H1 (cell line): ENCODE measurements around the gene BNC1. TPM values are rescaled to one million over a fixed set of nuclear protein-coding genes. Genes with fewer than 3 reads are reported as not detected.

Experiments
- CTCF ChIA-PET: fragments of 300-600 bp; sonication (Branson Sonifier 250); formaldehyde crosslinking; loops from one replicate; lab custom pipeline; 2021; ENCODE audit not compliant: partially characterized antibody; lab: Charles Lee
- POLR2A ChIA-PET: fragments of 300-600 bp; sonication (Branson Sonifier 250); formaldehyde crosslinking; loops from one replicate; lab custom pipeline; 2021; ENCODE audit warnings: inconsistent platforms; ENCODE audit not compliant: partially characterized antibody; lab: Charles Lee
- DNase-seq, 2 experiments: peaks; one replicate each; pipeline versions ENCODE4 v3.0.0 to v3.0.0-alpha.2; 2010 to 2022; ENCODE audit warnings: low spot score in 2 of 2, low read depth in 1 of 2, mixed read lengths in 1 of 2
- FAIRE-seq: peaks from 2 replicates; lab custom pipeline; 2011; peaks lifted over from hg19 to GRCh38; lab: Jason Lieb, UNC
- H2AFZ ChIP-seq: 2 replicates; pipeline ENCODE4 v1.8.1; 2012; ENCODE audit warnings: low read length, inconsistent platforms
- H2AK5ac ChIP-seq: 2 replicates; pipeline ENCODE4 v1.6.1; 2013; ENCODE audit warnings: low read depth, low read length
- H2BK120ac ChIP-seq: replicated peaks from 2 replicates; pipeline ENCODE3; 2013; ENCODE audit warnings: low read depth, low read length, inconsistent platforms
- H2BK12ac ChIP-seq: 2 replicates; pipeline ENCODE4 v1.6.1; 2013; ENCODE audit warnings: low read depth, low read length
- H2BK15ac ChIP-seq: 2 replicates; pipeline ENCODE4 v1.6.1; 2013; ENCODE audit warnings: low read length
- H2BK20ac ChIP-seq: 2 replicates; pipeline ENCODE4 v1.6.1; 2013; ENCODE audit warnings: low read length
- H2BK5ac ChIP-seq: 2 replicates; pipeline ENCODE4 v1.6.1; 2013; ENCODE audit warnings: low read depth, low read length
- H3K14ac ChIP-seq: 2 replicates; pipeline ENCODE4 v1.6.1; 2013; ENCODE audit warnings: inconsistent platforms; ENCODE audit not compliant: insufficient read length
- H3K18ac ChIP-seq: 2 replicates; pipeline ENCODE4 v1.6.1; 2013; ENCODE audit warnings: low read length; ENCODE audit errors: extremely low read depth
- H3K23ac ChIP-seq: 2 replicates; pipeline ENCODE4 v1.6.1; 2013; ENCODE audit warnings: inconsistent platforms; ENCODE audit not compliant: insufficient read length
- H3K23me2 ChIP-seq: 2 replicates; pipeline ENCODE4 v1.6.1; 2013; ENCODE audit warnings: low read depth, low read length
- H3K27ac ChIP-seq: 2 replicates; pipeline ENCODE4 v1.6.1; 2011; ENCODE audit warnings: low read depth, low read length, inconsistent platforms
- H3K27me3 ChIP-seq, 4 experiments: replicated peaks in 1 of 4; 1 replicate in 1 of 4; 2 replicates in 3 of 4; pipeline versions ENCODE4 v1.6.1 to v1.8.1; 2011 to 2013; ENCODE audit warnings: low read length in 3 of 4, mild to moderate bottlenecking in 3 of 4, inconsistent platforms in 2 of 4, mixed read lengths in 2 of 4, moderate library complexity in 1 of 4; ENCODE audit not compliant: control insufficient read depth in 3 of 4, insufficient read depth in 3 of 4; ENCODE audit errors: extremely low read depth in 1 of 4
- H3K36me3 ChIP-seq, 4 experiments: 2 replicates each; pipeline versions ENCODE4 v1.6.1 to v1.8.1; 2011 to 2013; ENCODE audit warnings: mild to moderate bottlenecking in 4 of 4, low read length in 3 of 4, moderate library complexity in 2 of 4, control low read depth in 1 of 4, inconsistent platforms in 1 of 4; ENCODE audit not compliant: insufficient read depth in 4 of 4, control insufficient read depth in 2 of 4
- H3K4ac ChIP-seq: replicated peaks from 2 replicates; pipeline ENCODE3; 2013; ENCODE audit warnings: low read length, low read depth, mixed read lengths, inconsistent platforms; ENCODE audit not compliant: insufficient read length
- H3K4me1 ChIP-seq, 4 experiments: replicated peaks in 1 of 4; 1 replicate in 1 of 4; 2 replicates in 3 of 4; pipeline versions ENCODE4 v1.6.1 to v1.8.1; 2011 to 2013; ENCODE audit warnings: low read length in 3 of 4, inconsistent platforms in 2 of 4, mixed read lengths in 1 of 4; ENCODE audit not compliant: insufficient read depth in 4 of 4, control insufficient read depth in 3 of 4
- H3K4me2 ChIP-seq, 2 experiments: 2 replicates each; pipeline versions ENCODE4 v1.6.1 to v1.8.1; 2011 to 2013; ENCODE audit warnings: low read depth in 2 of 2, low read length in 2 of 2, control low read depth in 1 of 2, inconsistent platforms in 1 of 2, mild to moderate bottlenecking in 1 of 2; ENCODE audit not compliant: insufficient read depth in 1 of 2
- H3K4me3 ChIP-seq, 4 experiments: fragments of 200-600, 300-600 bp in 1 of 4; sonication (generic), shearing (Covaris generic), sonication (Bioruptor Twin) in 1 of 4; 2 replicates each; pipeline versions ENCODE4 v1.5.1 to v1.8.1; 2011 to 2016; ENCODE audit warnings: low read length in 4 of 4, low read depth in 3 of 4, control low read depth in 2 of 4, inconsistent platforms in 2 of 4, mild to moderate bottlenecking in 2 of 4, mixed read lengths in 1 of 4, moderate library complexity in 1 of 4; ENCODE audit not compliant: insufficient read depth in 2 of 4; ENCODE audit errors: extremely low read depth in 1 of 4
- H3K56ac ChIP-seq: replicated peaks from 2 replicates; pipeline ENCODE3; 2013; ENCODE audit warnings: low read depth, mild to moderate bottlenecking, mixed read lengths, low read length, inconsistent platforms; ENCODE audit not compliant: insufficient read length
- H3K79me1 ChIP-seq: 2 replicates; pipeline ENCODE4 v1.6.1; 2013; ENCODE audit warnings: low read depth, low read length, control low read depth
- H3K79me2 ChIP-seq, 2 experiments: 2 replicates each; pipeline versions ENCODE4 v1.6.1 to v1.8.1; 2012 to 2013; ENCODE audit warnings: low read length in 2 of 2, mild to moderate bottlenecking in 2 of 2, inconsistent platforms in 1 of 2; ENCODE audit not compliant: insufficient read depth in 2 of 2, control insufficient read depth in 1 of 2
- H3K9ac ChIP-seq, 4 experiments: replicated peaks in 1 of 4; 1 replicate in 1 of 4; 2 replicates in 3 of 4; pipeline versions ENCODE4 v1.6.1 to v1.8.1; 2011 to 2013; ENCODE audit warnings: low read depth in 3 of 4, low read length in 3 of 4, control low read depth in 2 of 4, mild to moderate bottlenecking in 2 of 4, moderate library complexity in 2 of 4, inconsistent platforms in 1 of 4; ENCODE audit errors: extremely low read depth in 1 of 4
- H3K9me3 ChIP-seq, 2 experiments: 2 replicates each; pipeline versions ENCODE4 v1.6.1 to v1.8.1; 2012 to 2013; ENCODE audit warnings: mild to moderate bottlenecking in 2 of 2, moderate library complexity in 2 of 2, control low read depth in 1 of 2, inconsistent platforms in 1 of 2, low read depth in 1 of 2, low read length in 1 of 2, mixed read lengths in 1 of 2; ENCODE audit not compliant: insufficient read depth in 2 of 2
- H4K20me1 ChIP-seq, 2 experiments: replicated peaks in 1 of 2; 2 replicates each; pipeline versions ENCODE3 to v1.8.1; 2011 to 2013; ENCODE audit warnings: inconsistent platforms in 2 of 2, low read length in 2 of 2, mild to moderate bottlenecking in 1 of 2; ENCODE audit not compliant: insufficient read depth in 2 of 2, control insufficient read depth in 1 of 2
- H4K5ac ChIP-seq: 2 replicates; pipeline ENCODE4 v1.6.1; 2013; ENCODE audit warnings: low read length, low read depth, mixed read lengths, inconsistent platforms; ENCODE audit not compliant: insufficient read length
- H4K8ac ChIP-seq: 2 replicates; pipeline ENCODE4 v1.8.0; 2013; ENCODE audit warnings: mild to moderate bottlenecking, moderate library complexity, low read length, inconsistent platforms; ENCODE audit not compliant: insufficient read depth; ENCODE audit errors: extremely low read depth
- H4K91ac ChIP-seq: replicated peaks from 2 replicates; pipeline ENCODE3; 2013; ENCODE audit warnings: low read length, mixed read lengths, inconsistent platforms; ENCODE audit not compliant: insufficient read length
- EZH2 ChIP-seq: fragments of 200-600 bp; sonication (generic); IDR thresholded peaks from 2 replicates; pipeline ENCODE4 v1.7.1; 2012; ENCODE audit warnings: low read depth, mild to moderate bottlenecking, moderate library complexity, low read length, inconsistent platforms; ENCODE audit not compliant: severe bottlenecking
- WGBS, 2 experiments: shearing (Covaris generic) in 1 of 2; methylation state at CpG; one replicate each; pipeline versions ENCODE4 v1.1.6 to v1.1.7; 2013 to 2015; ENCODE audit warnings: low lambda C conversion rate in 2 of 2, mixed read lengths in 2 of 2, inconsistent platforms in 1 of 2, low coverage in 1 of 2, missing lambda C conversion rate in 1 of 2; ENCODE audit not compliant: insufficient replicate concordance in 2 of 2, insufficient coverage in 1 of 2, insufficient read length in 1 of 2; ENCODE audit errors: extremely low coverage in 1 of 2, missing lambda C conversion rate in 1 of 2; 5-methylcytosine and 5-hydroxymethylcytosine counted together
- polyA plus RNA-seq, 7 experiments: library from polyadenylated mRNA; depleted of rRNA in 3 of 7; stranded (reverse) in 5 of 7; unstranded in 2 of 7; fragments of >200 nt in 5 of 7; fragments of 200-250 nt in 2 of 7; gene quantifications; 1 replicate in 5 of 7; 2 replicates in 1 of 7; 4 replicates in 1 of 7; pipeline versions ENCODE4 v1.2.1 to v1.2.3, GENCODE V29; 2011 to 2013; ENCODE audit warnings: missing spikeins in 2 of 7, mixed read lengths in 2 of 7
- total RNA-seq: library from RNA; stranded (reverse); fragmentation: NEBNext Ultra II Directional; extraction: Animal tissue kit (Norgen Biotek cat#: 25700); gene quantifications from 2 replicates; pipeline ENCODE4 v1.2.1, GENCODE V29; 2021

The BNC1 gene
- total and polyA plus RNA-seq, 2 of the 8 experiments (the other 6 are each of a cell fraction or from before 2014, with no cell fraction given), result 0.99 to 2.1 TPM

DNA sequence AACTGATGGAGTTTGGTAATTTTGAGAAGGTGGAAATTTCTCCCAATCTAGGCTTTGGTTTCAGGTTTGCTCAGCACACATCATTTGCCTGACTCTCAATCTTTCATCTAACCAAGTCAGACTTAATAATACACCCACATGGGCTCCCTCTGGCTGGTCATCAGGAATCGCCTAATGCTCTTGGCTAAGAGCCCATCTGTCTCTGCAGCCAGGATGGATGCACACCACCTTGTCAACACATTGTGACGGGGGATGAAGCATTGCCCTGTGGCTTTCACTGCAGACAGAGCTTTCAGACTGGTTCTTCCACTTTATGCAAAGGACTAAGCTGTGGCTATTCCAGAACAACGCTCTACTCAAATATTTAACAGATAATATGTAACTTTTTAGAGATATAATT lies 73.8 kb downstream of the BNC1 start:
- Histone ChIP-seq H2AK5ac (no peak overlapping the region), H2BK20ac (no peak overlapping the region), H3K79me1 (no peaks in the 10 kb centered on the region), H2BK15ac (no peak overlapping the region), H2AFZ (no peak overlapping the region), H3K4ac (no peak overlapping the region), H3K14ac (no peak overlapping the region), H3K27me3 (no peaks in the 10 kb centered on the region; a peak in 1 of 7 replicates), H3K4me1 (peaks cover 0 to 10% (median 4%) of the 10 kb centered on the region in 4 experiments; a peak in 5 of 7 replicates), H3K36me3 (no peaks in the 10 kb centered on the region), H3K9ac (no peak overlapping the region), H3K4me2 (no peak overlapping the region), H3K56ac (no peak overlapping the region)
- FAIRE-seq, result no peak
- POLR2A ChIA-PET, result interaction anchor here (0.5 to 0.7 kb wide), 2 partner anchors 10 to 172 kb away, joined by 3 to 4 read pairs; no protein-coding TSS in a partner anchor
- no peak for DNase-seq
- no peak for TF ChIP-seq EZH2
- TF ChIP-seq, all 59 proteins: peak for 0
- Histone ChIP-seq H2BK12ac (no peak overlapping the region), H2BK5ac (no peak overlapping the region), H4K91ac (no peak overlapping the region), H2BK120ac (no peak overlapping the region), H3K27ac (no peak overlapping the region), H3K23ac (no peak overlapping the region), H3K23me2 (peaks cover 4% of the 10 kb centered on the region; the same call in 1 of the 2 replicates), H4K8ac (no peak overlapping the region), H3K18ac (no peak overlapping the region), H4K5ac (no peak overlapping the region), H3K79me2 (peaks cover 5 to 13% of the 10 kb centered on the region in 2 experiments; a peak in 3 of 4 replicates), H3K9me3 (no peaks in the 10 kb centered on the region), H4K20me1 (peaks cover 0 to 2% of the 10 kb centered on the region in 2 experiments), H3K4me3 (no peak overlapping the region)
- 83% methylated on average over 3 of the region's 3 CpGs; no CpG with 5 or more reads in 1 of the 2 experiments for WGBS, 2 experiments
- CTCF ChIA-PET, result interaction anchor here (1.1 to 2.0 kb wide), 3 partner anchors 10 to 225 kb away, joined by 4 to 6 read pairs (median 6); no protein-coding TSS in a partner anchor
